Measurements from ENCODE around the gene P2RY13. TPM values are rescaled to one million over a fixed set of nuclear protein-coding genes. Genes with fewer than 3 reads are reported as not detected.
A peak's percentile ranks its signal among the peaks of the same experiment; 100 is the strongest.

P2RY13 gene
- total and polyA plus RNA-seq, 2 of the 4 experiments (the other 2 are of a cell fraction), result not detected

- Histone ChIP-seq H4K8ac (ENCODE audit: low read depth in 2 of 2, low read length in 2 of 2) (0 out of 4 replicates have a peak overlapping the region, but pooled peaks of 1 of the 2 experiments have one; percentile 26), H3K56ac (ENCODE audit: extremely low read depth, insufficient read depth, low read length) (no peak overlapping the region), H3K27ac (ENCODE audit: insufficient read depth, low read length) (no peak overlapping the region), H4K91ac (ENCODE audit: insufficient read depth, low read depth, low read length) (peak overlapping the region; percentile 39; the same call in 1 of the 2 replicates), H3K4me3 (ENCODE audit: insufficient read depth, low read depth, low read length) (no peak overlapping the region), H3K9ac (ENCODE audit: low read depth, low read length) (no peak overlapping the region), H3K9me3 (ENCODE audit: control insufficient read depth, insufficient read depth, low read length) (no peaks in the 10 kb centered on the region), H3K4me2 (ENCODE audit: low read depth, low read length) (no peak overlapping the region), H2AK5ac (ENCODE audit: low read depth, low read length) (peak overlapping the region; percentile 66), H3K18ac (ENCODE audit: low read depth, low read length) (peak overlapping the region; percentile 88; the same call in 1 of the 2 replicates), H3K36me3 (ENCODE audit: control insufficient read depth, insufficient read depth, low read length) (no peaks in the 10 kb centered on the region), H3K79me1 (ENCODE audit: low read depth in 1 of 2, low read length in 2 of 2) (no peaks in the 10 kb centered on the region), H4K5ac (ENCODE audit: low read depth, low read length) (peak overlapping the region; percentile 10; the same call in 1 of the 2 replicates), H2BK15ac (ENCODE audit: low read depth, low read length) (peak overlapping the region; percentile 35; the same call in 1 of the 3 replicates), H3K14ac (replicated peaks; ENCODE audit: low read depth, low read length) (0 out of 2 replicates have a peak overlapping the region, but pooled peaks have one; percentile 29), H2AFZ (replicated peaks; ENCODE audit: low read length, poor library complexity) (no peak overlapping the region), H2BK20ac (ENCODE audit: low read depth, low read length) (peak overlapping the region; percentile 66; the same call in 1 of the 2 replicates), H3K27me3 (ENCODE audit: control insufficient read depth, insufficient read depth, low read length) (no peaks in the 10 kb centered on the region), H2AK9ac (replicated peaks; ENCODE audit: low read depth, low read length, poor library complexity) (no peak overlapping the region), H3K9me1 (ENCODE audit: insufficient read depth, low read length) (peaks cover 3% of the 10 kb centered on the region), H4K20me1 (ENCODE audit: insufficient read depth, low read length) (no peaks in the 10 kb centered on the region), H3K4me1 (ENCODE audit: control insufficient read depth, insufficient read depth, low read length) (peaks cover 5% of the 10 kb centered on the region; the same call in 1 of the 2 replicates), H3K4ac (ENCODE audit: low read depth, low read length) (peak overlapping the region; percentile 44; the same call in 1 of the 2 replicates), H3K23ac (ENCODE audit: low read depth, low read length) (no peak overlapping the region), H2BK120ac (ENCODE audit: low read depth, low read length) (peak overlapping the region; percentile 79), H2BK5ac (ENCODE audit: low read depth, low read length, poor library complexity, severe bottlenecking) (peak overlapping the region; percentile 69)
- no peak for DNase-seq
- no TSS peak for BruUV-seq (replicated peaks)
- dilution Hi-C loops (cut with HindIII; ENCODE audit: low sequenced_read_pairs, unreplicated experiment), result no loop called here
- intact Hi-C loops (cut with micrococcal nuclease), result loop anchor here (1.0 to 10.0 kb wide), 5 partner anchors 56 to 519 kb away; partner anchors contain the start of gene SIAH2
- in situ Hi-C loops (cut with MboI; ENCODE audit: low sequenced_read_pairs), result no loop called here
- WGBS, 2 experiments (ENCODE audit: extremely low coverage in 2 of 2, insufficient read length in 1 of 2), result no CpG with 5 or more reads among the region's 4 CpGs
- no peak for ATAC-seq (ENCODE audit: low read depth)
- ChIA-PET CTCF (interaction anchor here (0.5 to 3.4 kb wide), 5 partner anchors 49 to 120 kb away, joined by 3 to 32 read pairs (median 7); no protein-coding TSS in a partner anchor), POLR2A (ENCODE audit: unreplicated experiment) (no interaction called here)
- TF ChIP-seq MAFK (IDR thresholded peaks at IDR 0.05; ENCODE audit: low read depth, low read length), result no peak
- TF ChIP-seq MAZ (IDR thresholded peaks at IDR 0.05; ENCODE audit: borderline replicate concordance, low read depth, low read length), result no peak
- no peak for TF ChIP-seq NFE2L2 (IDR thresholded peaks at IDR 0.05; ENCODE audit: low read depth, low read length)
- TF ChIP-seq RAD21 (IDR thresholded peaks at IDR 0.05; ENCODE audit: low read length), result no peak
- no peak for TF ChIP-seq ELK1 (IDR thresholded peaks at IDR 0.05; ENCODE audit: borderline replicate concordance, low read depth, low read length)
- TF ChIP-seq POLR2A (IDR thresholded peaks at IDR 0.05; ENCODE audit: low read depth, low read length), result no peak
- no peak for TF ChIP-seq BHLHE40 (IDR thresholded peaks at IDR 0.05; ENCODE audit: low read depth, low read length)
- TF ChIP-seq RFX5 (IDR thresholded peaks at IDR 0.05; ENCODE audit: low read depth, low read length), result no peak
- TF ChIP-seq FOS (IDR thresholded peaks at IDR 0.05; ENCODE audit: low read depth, low read length), result no peak
- no peak for TF ChIP-seq MXI1 (IDR thresholded peaks at IDR 0.05; ENCODE audit: borderline replicate concordance, low read depth, low read length)
- TF ChIP-seq USF2 (IDR thresholded peaks at IDR 0.05; ENCODE audit: low read depth, low read length), result no peak
- TF ChIP-seq CHD1 (IDR thresholded peaks at IDR 0.05; ENCODE audit: low read depth, low read length), result no peak
- no peak for TF ChIP-seq CEBPB (IDR thresholded peaks at IDR 0.05; ENCODE audit: low read depth, low read length)
These were observed 46.0 kb downstream of the P2RY13 start for GRCh38 chr3:151283387-151283786.

Data from IMR-90 (cell line).